ENCODE data around the gene MEX3A. TPM values are rescaled to one million over a fixed set of nuclear protein-coding genes. Genes with fewer than 3 reads are reported as not detected.

The MEX3A gene
- total and polyA plus RNA-seq, 2 of the 8 experiments (the other 6 are each of a cell fraction or from before 2014, with no cell fraction given): 34.1 to 52.4 TPM

DNA sequence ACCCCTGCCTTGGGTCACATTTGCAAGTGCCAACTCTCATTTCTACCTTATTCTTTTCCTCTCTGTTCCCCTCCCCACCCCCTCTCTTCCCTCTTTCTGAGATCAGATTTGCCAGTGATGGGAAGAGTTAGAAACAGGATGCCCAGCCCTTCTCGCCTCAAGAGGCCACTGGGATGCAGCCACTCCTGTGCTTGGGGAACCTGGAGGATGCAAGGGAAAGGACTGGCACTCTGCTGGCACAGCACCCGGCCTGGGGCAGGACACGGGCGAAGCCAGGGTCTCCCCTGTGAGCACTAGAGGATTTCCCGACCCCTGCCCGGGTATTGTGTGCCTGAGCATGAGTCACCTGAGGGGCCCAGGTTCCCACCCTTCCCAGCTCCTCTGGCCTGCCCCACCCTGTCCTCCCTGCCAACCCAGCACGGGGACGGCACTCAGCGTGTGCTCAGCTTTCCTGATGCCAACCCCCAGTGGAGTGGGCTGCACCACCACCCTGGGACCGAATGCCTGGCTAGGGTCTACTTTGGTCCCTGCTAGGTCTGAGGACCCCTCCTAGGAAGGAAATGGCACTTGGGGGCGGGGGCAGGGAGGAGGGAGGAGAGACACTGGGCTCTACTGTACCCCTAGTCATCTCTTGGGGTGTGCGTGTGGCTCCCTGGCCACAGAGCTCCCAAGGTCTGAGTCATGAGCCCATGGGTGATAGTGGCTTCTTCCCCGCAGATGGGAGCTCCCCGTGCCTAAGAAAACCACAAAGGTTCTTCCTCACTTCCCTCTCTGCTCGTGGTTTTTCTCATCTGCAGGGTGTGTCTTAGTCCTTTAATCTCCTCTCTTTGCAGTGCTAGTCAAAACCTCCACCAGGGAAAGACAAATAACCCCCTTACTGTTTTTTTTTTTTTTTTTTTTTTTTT lies 44.6 kb upstream of the MEX3A start (continued):
- TF ChIP-seq, protein P1, sequence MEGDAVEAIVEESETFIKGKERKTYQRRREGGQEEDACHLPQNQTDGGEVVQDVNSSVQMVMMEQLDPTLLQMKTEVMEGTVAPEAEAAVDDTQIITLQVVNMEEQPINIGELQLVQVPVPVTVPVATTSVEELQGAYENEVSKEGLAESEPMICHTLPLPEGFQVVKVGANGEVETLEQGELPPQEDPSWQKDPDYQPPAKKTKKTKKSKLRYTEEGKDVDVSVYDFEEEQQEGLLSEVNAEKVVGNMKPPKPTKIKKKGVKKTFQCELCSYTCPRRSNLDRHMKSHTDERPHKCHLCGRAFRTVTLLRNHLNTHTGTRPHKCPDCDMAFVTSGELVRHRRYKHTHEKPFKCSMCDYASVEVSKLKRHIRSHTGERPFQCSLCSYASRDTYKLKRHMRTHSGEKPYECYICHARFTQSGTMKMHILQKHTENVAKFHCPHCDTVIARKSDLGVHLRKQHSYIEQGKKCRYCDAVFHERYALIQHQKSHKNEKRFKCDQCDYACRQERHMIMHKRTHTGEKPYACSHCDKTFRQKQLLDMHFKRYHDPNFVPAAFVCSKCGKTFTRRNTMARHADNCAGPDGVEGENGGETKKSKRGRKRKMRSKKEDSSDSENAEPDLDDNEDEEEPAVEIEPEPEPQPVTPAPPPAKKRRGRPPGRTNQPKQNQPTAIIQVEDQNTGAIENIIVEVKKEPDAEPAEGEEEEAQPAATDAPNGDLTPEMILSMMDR (IDR thresholded peaks at IDR 0.05; ENCODE audit: control extremely low read depth in 1 of 3, insufficient read depth in 1 of 3, low read depth in 1 of 3, low read length in 3 of 3): no peak
- no peak for TF ChIP-seq CHD1 (IDR thresholded peaks at IDR 0.05; ENCODE audit: low read depth, low read length)
- no peak for TF ChIP-seq SP2 (IDR thresholded peaks at IDR 0.05; ENCODE audit: low read length)
- no peak for TF ChIP-seq TAF7 (optimal IDR thresholded peaks at IDR 0.05; ENCODE audit: borderline replicate concordance, low read depth, low read length)
- TF ChIP-seq, protein P2, sequence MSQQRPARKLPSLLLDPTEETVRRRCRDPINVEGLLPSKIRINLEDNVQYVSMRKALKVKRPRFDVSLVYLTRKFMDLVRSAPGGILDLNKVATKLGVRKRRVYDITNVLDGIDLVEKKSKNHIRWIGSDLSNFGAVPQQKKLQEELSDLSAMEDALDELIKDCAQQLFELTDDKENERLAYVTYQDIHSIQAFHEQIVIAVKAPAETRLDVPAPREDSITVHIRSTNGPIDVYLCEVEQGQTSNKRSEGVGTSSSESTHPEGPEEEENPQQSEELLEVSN (IDR thresholded peaks at IDR 0.05): no peak
- no peak for TF ChIP-seq FOSL1 (IDR thresholded peaks at IDR 0.05; ENCODE audit: insufficient read depth, low read depth, low read length)
- no peak for TF ChIP-seq NRF1 (IDR thresholded peaks at IDR 0.05; ENCODE audit: low read depth, low read length)

Data from H1 (cell line).